Lung (tissue), 16 donors: ENCODE results near the gene FAM131C. TPM values are rescaled to one million over a fixed set of nuclear protein-coding genes. Genes with fewer than 3 reads are reported as not detected.

Source experiments
- ATAC-seq: fragments of 200-7000 bp; cut with Tn5 transposase; one replicate; pipeline ENCODE4 v1.9.1; 2020; ENCODE audit warnings: moderate number of reproducible peaks; ENCODE audit not compliant: insufficient read depth, low FRiP score
- DNase-seq, 3 donors: peaks; one replicate each; pipeline ENCODE4 v3.0.0-alpha.2; 2013 to 2017
- H3K27ac ChIP-seq, 2 donors: one replicate each; pipeline ENCODE4 v1.5.1; 2013; ENCODE audit warnings: mild to moderate bottlenecking in 2 of 2, moderate library complexity in 2 of 2, control low read depth in 1 of 2, inconsistent platforms in 1 of 2, low read depth in 1 of 2, low read length in 1 of 2
- H3K27me3 ChIP-seq, 3 donors: one replicate each; pipeline ENCODE4 v1.5.1; 2013; ENCODE audit warnings: low read length in 2 of 3; ENCODE audit not compliant: control insufficient read depth in 3 of 3, insufficient read depth in 3 of 3
- H3K36me3 ChIP-seq, 4 donors: one replicate each; pipeline ENCODE4 v1.5.1; 2013; ENCODE audit warnings: low read length in 4 of 4, mild to moderate bottlenecking in 1 of 4, moderate library complexity in 1 of 4; ENCODE audit not compliant: control insufficient read depth in 4 of 4, insufficient read depth in 4 of 4
- H3K4me1 ChIP-seq, 5 donors: one replicate each; pipeline ENCODE4 v1.5.1; 2013; ENCODE audit warnings: low read length in 5 of 5, mild to moderate bottlenecking in 2 of 5, moderate library complexity in 1 of 5; ENCODE audit not compliant: control insufficient read depth in 5 of 5, insufficient read depth in 5 of 5
- H3K4me3 ChIP-seq: one replicate; pipeline ENCODE4 v1.5.1; 2013; ENCODE audit warnings: mild to moderate bottlenecking, control low read depth, moderate library complexity
- H3K9ac ChIP-seq, 2 donors: one replicate each; pipeline ENCODE4 v1.5.1; 2013; ENCODE audit warnings: low read length in 2 of 2, control low read depth in 1 of 2; ENCODE audit not compliant: insufficient read depth in 1 of 2
- H3K9me3 ChIP-seq, 4 donors: one replicate each; pipeline ENCODE4 v1.5.1; 2013; ENCODE audit warnings: low read length in 3 of 4, mild to moderate bottlenecking in 1 of 4, moderate library complexity in 1 of 4; ENCODE audit not compliant: control insufficient read depth in 4 of 4, insufficient read depth in 3 of 4
- CTCF ChIP-seq: IDR thresholded peaks from 2 replicates; pipeline ENCODE4 v1.5.1; 2012; ENCODE audit warnings: mild to moderate bottlenecking; ENCODE audit errors: control extremely low read depth, extremely low read depth
- WGBS, 2 donors: extraction: QIAGEN DNeasy Blood & Tissue Kit; methylation state at CpG; one replicate each; pipeline ENCODE4 v1.1.7; 2013; 5-methylcytosine and 5-hydroxymethylcytosine counted together
- long read RNA-seq, 5 donors: transcript quantifications; one replicate each; lab custom pipeline, GENCODE V29; 2026
- polyA plus RNA-seq, 2 donors: library from polyadenylated mRNA; stranded (reverse); fragments of 200-250 nt; gene quantifications; one replicate each; pipeline ENCODE4 v1.2.1, GENCODE V29; 2013
- total RNA-seq, 2 donors: library from RNA; depleted of rRNA in 1 of 2; stranded (reverse); fragments of >200 nt in 1 of 2; gene quantifications; one replicate each; pipeline ENCODE4 v1.2.1, GENCODE V29; 2014 to 2021
- donor health status: control.
- donor health status: control.
- donor health status: Bipolar disorder and iron deficiency.
- donor health status: healthy.
- donor health status: DM: yes; HTN: yes; CAD: no.

The FAM131C gene
- total RNA-seq = not detected
- polyA plus RNA-seq = not detected
- long read RNA-seq, donor 1 = 0 reads
- long read RNA-seq, donor 2 = 0 reads
- long read RNA-seq, donor 3 = 0 reads
- long read RNA-seq, donor 4 = 0 reads
- long read RNA-seq, donor 5 = 0 reads

GRCh38 chr1:16073490-16074119, at the start of gene FAM131C:
Gene FAM131C, minus strand, starts transcription at chr1:16073651. Its CDS starts 209 bp downstream, at chr1:16073442.
- no peak within 1 kb of the TSS for H3K9ac ChIP-seq

GRCh38 chr1:16122916-16123315, 49.5 kb upstream of the FAM131C start:
- H3K4me3 ChIP-seq = no peak overlapping the region
- 40 to 52% methylated on average over 6 of the region's 6 CpGs for WGBS, 2 donors
- no peaks in the 10 kb centered on the region for H3K9me3 ChIP-seq
- ATAC-seq (peak; percentile 64), DNase-seq (no peak)
- H3K9ac ChIP-seq = no peak overlapping the region
- H3K4me1 ChIP-seq = peaks cover 0 to 9% (median 0%) of the 10 kb centered on the region in 5 donors
- H3K27ac ChIP-seq = peak overlapping the region in 1 of 2 donors; percentile 26
- H3K36me3 ChIP-seq = peaks cover 0 to 29% (median 9%) of the 10 kb centered on the region in 4 donors
- no peaks in the 10 kb centered on the region for H3K27me3 ChIP-seq
- no peak for TF ChIP-seq CTCF

More at GRCh38 chr1:16073490-16074119, at the start of gene FAM131C:
- Histone ChIP-seq H3K4me3 (no peak within 1 kb of the TSS), H3K9me3 (no peaks in the 10 kb centered on the region), H3K27me3 (peaks cover 4 to 12% (median 6%) of the 10 kb centered on the region in 3 donors), H3K27ac (no peak within 1 kb of the TSS), H3K4me1 (peaks cover 0 to 5% (median 3%) of the 10 kb centered on the region in 5 donors), H3K36me3 (no peaks in the 10 kb centered on the region)
- 2% methylated on average over 20 to 54 of the region's 54 CpGs for WGBS, 2 donors
- ATAC-seq = no peak
- peak; percentile 5 for TF ChIP-seq CTCF
- peak in 1 of 3 donors; percentile 27 for DNase-seq

- Histone ChIP-seq H3K36me3 (peaks cover 0 to 24% (median 9%) of the 10 kb centered on the region in 4 donors), H3K9ac (no peak overlapping the region), H3K4me3 (no peak overlapping the region), H3K4me1 (peaks cover 0 to 9% (median 0%) of the 10 kb centered on the region in 5 donors), H3K9me3 (no peaks in the 10 kb centered on the region), H3K27me3 (no peaks in the 10 kb centered on the region), H3K27ac (peak overlapping the region in 1 of 2 donors; percentile 26)
- WGBS, 2 donors = 65 to 71% methylated on average over 4 of the region's 4 CpGs
- TF ChIP-seq CTCF = no peak
- no peak for ATAC-seq
- DNase-seq = no peak
Observed at GRCh38 chr1:16122350-16122881, 49.0 kb upstream of the FAM131C start.
